Type B pancreatic cell (in vitro differentiated cells): ENCODE results near the gene KIAA1958. TPM values are rescaled to one million over a fixed set of nuclear protein-coding genes. Genes with fewer than 3 reads are reported as not detected.
A peak's percentile ranks its signal among the peaks of the same experiment; 100 is the strongest.

Experiments
- DNase-seq: peaks from one replicate; pipeline ENCODE4 v3.0.0; 2021; ENCODE audit warnings: mixed read lengths; ENCODE audit not compliant: unreplicated experiment; ENCODE audit errors: extremely low spot score
- H3K27ac Mint-ChIP-seq: 2 replicates; pipeline ENCODE4 v1.8.0; 2021; ENCODE audit warnings: mild to moderate bottlenecking, mixed read lengths
- H3K27me3 Mint-ChIP-seq: 2 replicates; pipeline ENCODE4 v1.8.0; 2021; ENCODE audit warnings: mixed read lengths
- H3K36me3 Mint-ChIP-seq: 2 replicates; pipeline ENCODE4 v1.8.0; 2021; ENCODE audit warnings: mixed read lengths
- H3K4me1 Mint-ChIP-seq: one replicate; pipeline ENCODE4 v1.8.0; 2021; ENCODE audit warnings: mixed read lengths; ENCODE audit not compliant: unreplicated experiment
- H3K4me3 Mint-ChIP-seq: 2 replicates; pipeline ENCODE4 v1.8.0; 2021; ENCODE audit warnings: mild to moderate bottlenecking, mixed read lengths
- H3K9me3 Mint-ChIP-seq: 2 replicates; pipeline ENCODE4 v1.8.0; 2021; ENCODE audit warnings: mixed read lengths
- total RNA-seq: library from RNA; stranded (reverse); gene quantifications from 2 replicates; pipeline ENCODE4 v1.2.1, GENCODE V29; 2021; ENCODE audit warnings: low replicate concordance
- TF ChIP-seq, protein P1 (sequence below): fragments of 200-600 bp; sonication (generic); conservative IDR thresholded peaks from 2 replicates; pipeline ENCODE4 v1.5.0; 2021; ENCODE audit warnings: antibody characterized with exemption, mild to moderate bottlenecking

The KIAA1958 gene
- total RNA-seq, 1 donor from 2014 or later, result 28.1 TPM

DNA sequence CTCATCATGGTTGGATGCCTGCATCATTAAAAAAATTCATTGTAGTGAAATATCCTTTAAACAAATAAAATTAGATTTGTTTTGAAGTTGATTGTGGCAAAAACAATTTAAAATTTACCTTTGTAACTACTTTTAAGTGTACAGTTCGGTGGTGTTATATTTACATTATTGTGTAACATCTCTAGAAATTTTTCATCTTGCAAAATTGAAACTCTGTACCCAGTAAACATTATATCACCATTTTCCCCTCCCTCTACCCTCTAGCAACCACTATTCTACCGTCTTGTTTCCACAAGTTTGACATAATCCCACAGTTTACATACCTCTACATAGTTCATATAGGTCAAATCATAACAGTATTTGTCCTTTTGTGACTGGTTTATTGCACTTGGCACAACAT is 2.0 kb upstream of the KIAA1958 start:
- H3K27ac Mint-ChIP-seq, result no peak overlapping the region
- no peak for DNase-seq
- no peaks in the 10 kb centered on the region for H3K27me3 Mint-ChIP-seq
- TF ChIP-seq, protein P1, sequence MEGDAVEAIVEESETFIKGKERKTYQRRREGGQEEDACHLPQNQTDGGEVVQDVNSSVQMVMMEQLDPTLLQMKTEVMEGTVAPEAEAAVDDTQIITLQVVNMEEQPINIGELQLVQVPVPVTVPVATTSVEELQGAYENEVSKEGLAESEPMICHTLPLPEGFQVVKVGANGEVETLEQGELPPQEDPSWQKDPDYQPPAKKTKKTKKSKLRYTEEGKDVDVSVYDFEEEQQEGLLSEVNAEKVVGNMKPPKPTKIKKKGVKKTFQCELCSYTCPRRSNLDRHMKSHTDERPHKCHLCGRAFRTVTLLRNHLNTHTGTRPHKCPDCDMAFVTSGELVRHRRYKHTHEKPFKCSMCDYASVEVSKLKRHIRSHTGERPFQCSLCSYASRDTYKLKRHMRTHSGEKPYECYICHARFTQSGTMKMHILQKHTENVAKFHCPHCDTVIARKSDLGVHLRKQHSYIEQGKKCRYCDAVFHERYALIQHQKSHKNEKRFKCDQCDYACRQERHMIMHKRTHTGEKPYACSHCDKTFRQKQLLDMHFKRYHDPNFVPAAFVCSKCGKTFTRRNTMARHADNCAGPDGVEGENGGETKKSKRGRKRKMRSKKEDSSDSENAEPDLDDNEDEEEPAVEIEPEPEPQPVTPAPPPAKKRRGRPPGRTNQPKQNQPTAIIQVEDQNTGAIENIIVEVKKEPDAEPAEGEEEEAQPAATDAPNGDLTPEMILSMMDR, result no peak
- H3K4me1 Mint-ChIP-seq, result peaks cover 24% of the 10 kb centered on the region
- H3K36me3 Mint-ChIP-seq, result peaks cover 3% of the 10 kb centered on the region
- H3K9me3 Mint-ChIP-seq, result no peaks in the 10 kb centered on the region
- no peak overlapping the region for H3K4me3 Mint-ChIP-seq

DNA sequence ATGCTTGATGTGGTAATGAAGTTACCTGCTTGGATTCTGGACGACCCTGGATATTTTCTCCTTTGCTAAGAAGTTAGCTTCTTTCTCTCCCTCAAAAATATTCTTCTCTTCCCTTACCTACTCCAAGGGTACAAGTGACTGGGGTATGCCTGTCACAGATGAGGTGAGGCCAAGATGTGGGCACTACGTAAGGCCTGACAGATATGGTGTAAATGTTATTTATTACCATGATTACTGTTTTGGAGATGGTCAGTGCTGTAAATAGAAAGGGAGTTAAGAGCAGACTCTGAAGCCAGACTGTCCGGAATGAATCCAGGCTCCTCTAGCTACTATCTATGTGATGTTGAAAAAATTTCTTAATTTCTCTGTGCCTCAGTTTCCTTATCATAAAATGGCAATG is 1.1 kb upstream of the KIAA1958 start:
- Mint-ChIP-seq H3K9me3 (no peaks in the 10 kb centered on the region), H3K4me3 (peak overlapping the region; percentile 99), H3K4me1 (peaks cover 34% of the 10 kb centered on the region), H3K27ac (peak overlapping the region; percentile 95), H3K36me3 (peaks cover 5% of the 10 kb centered on the region), H3K27me3 (no peaks in the 10 kb centered on the region)
- DNase-seq, result no peak
- TF ChIP-seq, protein P1, result no peak

DNA sequence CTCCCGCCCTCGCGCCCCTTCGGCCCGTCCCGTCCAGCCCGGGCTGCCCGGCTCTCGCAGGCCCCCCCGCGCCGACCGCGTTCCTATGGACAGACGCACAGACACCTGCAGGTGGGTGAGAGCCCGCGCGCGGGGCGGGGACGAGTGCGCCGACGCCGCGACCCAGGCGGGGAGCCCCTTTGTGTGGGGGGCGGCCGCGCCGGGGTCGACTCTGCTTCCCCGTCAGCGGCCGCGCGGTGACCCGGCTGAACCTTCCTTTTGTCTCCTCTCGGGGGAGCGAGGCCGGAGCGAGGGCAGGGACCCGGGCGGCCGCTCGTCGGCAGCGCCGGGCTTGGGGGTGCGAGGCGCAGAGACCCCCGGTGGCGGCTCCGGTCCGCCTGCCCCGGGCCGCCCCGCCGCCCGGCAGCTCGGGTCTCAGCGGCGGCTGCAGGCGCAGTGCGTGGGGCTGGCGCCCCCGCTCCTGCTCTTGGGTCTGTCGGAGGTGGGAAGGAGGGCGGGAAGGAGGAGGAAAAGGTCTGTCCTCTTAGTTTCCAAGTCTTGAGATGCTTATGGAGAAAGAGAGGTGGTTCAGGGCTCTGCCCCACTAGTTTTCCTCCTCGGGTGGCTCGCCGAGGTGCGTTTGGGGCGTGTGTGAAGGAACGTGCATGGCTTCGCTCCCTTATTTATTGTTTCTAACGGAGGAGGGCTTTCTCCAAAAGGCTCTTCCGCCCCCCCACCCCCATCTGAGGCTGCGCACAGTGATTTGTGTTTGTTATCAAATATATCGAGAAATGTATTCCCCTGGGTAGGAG is 576 bp downstream of the KIAA1958 start:
- Mint-ChIP-seq H3K36me3 (peaks cover 9% of the 10 kb centered on the region), H3K4me3 (peak overlapping the region; percentile 99), H3K4me1 (peaks cover 37% of the 10 kb centered on the region), H3K9me3 (peaks cover 2% of the 10 kb centered on the region), H3K27ac (peak overlapping the region; percentile 91), H3K27me3 (no peaks in the 10 kb centered on the region)
- TF ChIP-seq, protein P1, result no peak
- peak; percentile 76 for DNase-seq

DNA sequence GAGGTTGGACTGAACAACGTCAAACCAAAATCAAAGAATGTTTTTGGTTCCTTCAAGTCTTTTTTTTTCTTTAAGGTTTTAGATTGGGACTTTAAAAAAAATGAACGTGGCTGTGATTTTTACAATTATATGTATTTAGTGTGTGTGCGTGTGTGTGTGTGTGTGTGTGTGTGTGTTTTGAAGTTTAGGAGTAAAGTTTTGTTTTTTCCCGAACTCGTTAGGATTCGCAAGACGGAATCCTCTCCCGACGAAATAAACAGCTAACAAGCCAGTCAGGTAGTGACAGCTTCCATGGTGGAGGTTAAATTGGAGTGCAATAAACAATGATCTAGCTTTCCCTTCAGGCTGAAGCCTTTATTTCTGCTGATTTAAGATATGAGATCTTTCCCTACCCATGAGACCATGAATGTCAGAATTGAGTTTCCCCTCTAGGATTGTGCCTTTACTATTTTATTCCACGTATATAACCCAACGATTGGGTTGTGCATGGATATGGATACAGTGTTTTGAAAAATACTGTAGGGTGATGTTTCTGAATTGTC is 1.2 kb downstream of the KIAA1958 start:
- no peaks in the 10 kb centered on the region for H3K27me3 Mint-ChIP-seq
- peak overlapping the region; percentile 99 for H3K4me3 Mint-ChIP-seq
- H3K9me3 Mint-ChIP-seq, result peaks cover 5% of the 10 kb centered on the region
- peak overlapping the region; percentile 91 for H3K27ac Mint-ChIP-seq
- TF ChIP-seq, protein P1, result no peak
- no peak for DNase-seq
- peaks cover 13% of the 10 kb centered on the region for H3K36me3 Mint-ChIP-seq
- H3K4me1 Mint-ChIP-seq, result peaks cover 37% of the 10 kb centered on the region

DNA sequence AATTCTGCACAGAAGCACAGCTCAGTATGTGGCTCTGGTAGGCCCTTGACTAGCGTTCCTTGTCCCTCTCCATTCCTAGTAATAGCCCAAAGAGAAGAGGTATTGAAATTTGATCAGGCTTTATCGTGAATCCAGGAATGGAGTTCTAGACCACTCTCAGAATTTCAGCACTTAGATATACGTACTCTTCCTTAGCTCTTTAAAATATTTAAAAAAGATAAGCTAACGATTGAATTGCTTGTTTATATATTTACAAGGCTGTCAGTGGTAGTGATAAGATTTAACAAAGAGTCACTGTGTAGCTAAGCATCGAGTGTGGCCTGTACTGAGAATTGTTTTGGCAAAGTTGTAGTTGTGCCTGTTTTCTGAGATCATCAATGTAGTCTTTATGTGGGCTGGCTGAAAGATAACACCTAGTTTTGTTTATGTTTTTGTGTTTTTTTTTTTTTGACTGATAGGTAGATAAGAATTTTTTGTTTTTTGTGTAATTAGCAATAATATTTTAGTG is 2.5 kb downstream of the KIAA1958 start:
- Mint-ChIP-seq H3K9me3 (peaks cover 11% of the 10 kb centered on the region), H3K27me3 (no peaks in the 10 kb centered on the region), H3K36me3 (peaks cover 25% of the 10 kb centered on the region), H3K4me3 (peak overlapping the region; percentile 83), H3K4me1 (peaks cover 37% of the 10 kb centered on the region), H3K27ac (peak overlapping the region; percentile 40)
- no peak for DNase-seq
- TF ChIP-seq, protein P1, result no peak
